Lower leg skin (tissue), 4 donors: ENCODE results near the gene SH3RF3. TPM values are rescaled to one million over a fixed set of nuclear protein-coding genes. Genes with fewer than 3 reads are reported as not detected.

Experiments
- DNase-seq, 2 donors: peaks; one replicate each; pipeline ENCODE4 v3.0.0-alpha.2; 2019; ENCODE audit warnings: low spot score in 2 of 2
- H3K4me3 ChIP-seq: fragments of 200-600 bp; sonication (generic); 2 replicates; pipeline ENCODE4 v1.5.1; 2017; ENCODE audit warnings: mild to moderate bottlenecking, low read depth; ENCODE audit not compliant: poor library complexity, severe bottlenecking
- CTCF ChIP-seq, 3 donors: fragments of 450-650 bp; IDR thresholded peaks; one replicate each; pipeline ENCODE4 v1.5.1; 2016; ENCODE audit warnings: antibody characterized with exemption in 3 of 3, mild to moderate bottlenecking in 3 of 3, moderate library complexity in 2 of 3
- POLR2A ChIP-seq, 2 donors: fragments of 450-650 bp; IDR thresholded peaks; one replicate each; pipeline ENCODE4 v1.6.1; 2016 to 2017; ENCODE audit warnings: antibody characterized with exemption in 2 of 2, mild to moderate bottlenecking in 1 of 2, moderate library complexity in 1 of 2
- WGBS, 2 donors: methylation state at CpG; one replicate each; pipeline ENCODE4 v1.1.5; 2018; 5-methylcytosine and 5-hydroxymethylcytosine counted together
- intact Hi-C: fragments of 100-400 bp; cut with DNase I; formaldehyde crosslinking; loops from one replicate; pipeline ENCODE4 v1.15.0; 2023; ENCODE audit warnings: low total_unique reads
- total RNA-seq, 4 donors: library from RNA; depleted of rRNA; stranded (reverse); fragments of >200 nt; gene quantifications; one replicate each; pipeline ENCODE4 v1.1.0, GENCODE V29; 2016

SH3RF3 gene
- total RNA-seq, 4 donors from 2014 or later, result 1.9 to 7.4 (median 3.2) TPM

DNA sequence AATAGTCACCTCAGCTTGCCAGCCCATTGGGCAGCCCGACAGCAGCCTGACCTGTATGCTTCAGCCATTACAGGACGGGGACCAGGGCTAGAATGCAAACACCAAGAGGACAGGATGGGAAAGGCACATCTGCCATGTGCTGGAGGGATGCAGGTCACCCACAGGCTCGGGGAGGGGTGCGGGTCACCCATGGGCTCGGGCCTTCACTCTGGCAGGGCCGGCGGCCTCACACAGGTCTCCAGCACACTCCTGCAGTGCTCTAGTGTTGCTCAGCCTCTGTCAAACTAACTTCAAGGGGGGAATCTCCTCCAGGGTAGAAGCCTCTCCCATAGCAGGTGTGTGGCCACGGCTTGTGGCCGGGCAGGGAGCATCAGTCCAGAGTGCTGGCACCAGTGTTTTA is 262.2 kb downstream of the SH3RF3 start:
- intact Hi-C loops, result no loop called here
- DNase-seq, result no peak
- 97% methylated on average over 9 of the region's 9 CpGs for WGBS, 2 donors
- no peak for TF ChIP-seq POLR2A (IDR thresholded peaks at IDR 0.05)
- no peak for TF ChIP-seq CTCF (IDR thresholded peaks at IDR 0.05)
- no peak overlapping the region for H3K4me3 ChIP-seq

DNA sequence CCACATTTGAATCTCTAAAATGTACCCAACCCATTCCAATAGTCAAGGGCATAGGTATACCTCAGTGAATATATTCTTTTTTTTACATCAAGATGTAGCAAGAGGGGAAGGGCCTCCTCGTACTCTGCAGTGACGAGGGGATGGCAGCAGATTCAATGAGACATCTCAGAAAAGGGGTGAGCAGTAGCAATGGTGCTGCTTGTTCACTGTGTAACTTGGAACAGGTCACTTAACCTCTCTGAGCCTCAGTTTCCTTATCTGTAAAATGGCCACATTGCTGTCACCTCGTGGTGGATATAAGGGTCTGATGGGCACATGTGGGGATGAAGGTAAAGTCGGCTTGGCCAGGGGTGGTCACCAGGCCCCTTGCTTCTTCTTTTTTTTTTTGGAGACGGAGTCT is 263.1 kb downstream of the SH3RF3 start:
- 92 to 97% methylated on average over 5 of the region's 5 CpGs for WGBS, 2 donors
- no peak for DNase-seq
- intact Hi-C loops, result no loop called here
- no peak overlapping the region for H3K4me3 ChIP-seq
- TF ChIP-seq CTCF (IDR thresholded peaks at IDR 0.05) (no peak), POLR2A (IDR thresholded peaks at IDR 0.05) (no peak)

GRCh38 chr2:109392816-109393661 is 264.0 kb downstream of the SH3RF3 start:
- TF ChIP-seq POLR2A (IDR thresholded peaks at IDR 0.05), result no peak
- TF ChIP-seq CTCF (IDR thresholded peaks at IDR 0.05), result no peak
- 85 to 88% methylated on average over 14 to 15 of the region's 15 CpGs for WGBS, 2 donors
- DNase-seq, result no peak
- no peak overlapping the region for H3K4me3 ChIP-seq
- intact Hi-C loops, result no loop called here

DNA sequence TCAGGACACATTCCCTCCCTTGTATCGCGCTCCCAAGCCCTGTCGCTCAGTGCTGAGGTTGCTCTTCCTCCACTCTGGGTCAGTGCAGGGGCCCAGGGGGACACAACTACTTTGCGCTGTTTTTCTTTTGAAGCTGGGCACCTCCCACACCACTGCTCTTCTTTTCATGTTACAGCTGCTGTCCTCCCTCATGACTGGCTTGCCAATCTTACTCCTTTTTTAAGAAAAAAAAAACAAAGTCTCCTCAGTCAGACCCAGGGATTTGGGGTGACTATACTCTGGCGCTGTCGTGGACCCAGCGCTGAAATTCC is 264.6 kb downstream of the SH3RF3 start:
- no peak for DNase-seq
- H3K4me3 ChIP-seq, result no peak overlapping the region
- TF ChIP-seq POLR2A (IDR thresholded peaks at IDR 0.05), result no peak
- no peak for TF ChIP-seq CTCF (IDR thresholded peaks at IDR 0.05)
- intact Hi-C loops, result no loop called here
- WGBS, 2 donors, result 91 to 97% methylated on average over 7 of the region's 7 CpGs

DNA sequence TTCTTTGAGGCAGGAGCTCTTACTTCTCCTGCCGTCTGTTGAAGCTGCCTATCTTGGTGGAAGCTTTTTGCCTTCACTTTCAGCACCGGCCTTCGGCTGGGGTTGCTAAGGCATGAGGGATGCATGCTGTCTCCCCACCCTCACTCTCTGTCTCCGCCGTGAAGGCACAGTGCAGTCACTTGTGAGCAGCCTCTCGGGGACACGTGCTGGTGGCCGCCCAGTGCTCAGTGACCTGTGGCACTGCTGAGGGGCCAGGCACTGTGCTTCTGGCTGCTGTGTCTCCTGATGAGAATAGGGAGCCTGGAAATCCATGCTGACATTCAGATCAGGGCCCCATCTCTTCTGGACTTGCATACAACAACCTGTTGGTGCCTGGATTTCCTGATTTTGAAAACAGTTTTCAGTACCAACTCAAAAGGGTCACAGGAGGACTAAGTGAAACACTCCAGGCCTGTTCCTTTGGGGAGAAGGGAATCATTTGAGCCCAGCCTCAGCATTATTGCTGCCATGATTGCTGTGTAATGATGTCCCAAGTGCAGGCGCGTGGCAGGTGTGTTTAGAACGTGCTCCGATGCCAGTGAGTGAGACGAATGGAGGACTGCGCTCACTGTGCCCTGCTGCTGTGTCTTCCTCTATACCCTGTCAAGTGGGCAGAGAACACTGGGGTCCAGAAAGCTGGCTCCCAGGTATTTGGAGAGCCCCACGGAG is 266.6 kb downstream of the SH3RF3 start:
- 87 to 93% methylated on average over 14 to 15 of the region's 15 CpGs for WGBS, 2 donors
- TF ChIP-seq CTCF (IDR thresholded peaks at IDR 0.05) (no peak), POLR2A (IDR thresholded peaks at IDR 0.05) (no peak)
- H3K4me3 ChIP-seq, result no peak overlapping the region
- no peak for DNase-seq
- intact Hi-C loops, result no loop called here
